OCI-LY3 (cell line): Measurements from ENCODE around the gene ABCC5.

Experiments used
- H2AFZ ChIP-seq: fragments of 200-600, 300-600 bp; shearing (Covaris generic); 2 replicates; pipeline ENCODE4 v1.6.0; 2014; ENCODE audit warnings: antibody characterized with exemption, low read depth, low read length
- H3K27ac ChIP-seq: fragments of 200-600, 300-600 bp; sonication (generic); 2 replicates; pipeline ENCODE4 v1.5.1; 2014; ENCODE audit warnings: mild to moderate bottlenecking, low read length, moderate library complexity, mixed read lengths
- H3K27me3 ChIP-seq: fragments of 200-600, 300-600 bp; sonication (generic); 2 replicates; pipeline ENCODE4 v1.6.1; 2014; ENCODE audit warnings: low read depth, low read length, mixed read lengths
- H3K36me3 ChIP-seq: fragments of 200-600, 300-600 bp; sonication (generic); replicated peaks from 2 replicates; pipeline ENCODE3; 2014; ENCODE audit warnings: low read depth, low read length, mixed read lengths
- H3K4me1 ChIP-seq: fragments of 300-600, 200-600 bp; sonication (generic); 2 replicates; pipeline ENCODE4 v1.6.1; 2014; ENCODE audit warnings: low read length, mixed read lengths
- H3K4me2 ChIP-seq: fragments of 200-600, 300-600 bp; sonication (generic); 2 replicates; pipeline ENCODE4 v1.6.1; 2014; ENCODE audit warnings: low read length, mixed read lengths
- H3K4me3 ChIP-seq: fragments of 300-600, 200-600 bp; sonication (generic); 2 replicates; pipeline ENCODE4 v1.5.1; 2014; ENCODE audit warnings: antibody characterized with exemption, mild to moderate bottlenecking, low read length, moderate library complexity
- H3K79me2 ChIP-seq: fragments of 300-600, 200-600 bp; shearing (Covaris generic); 2 replicates; pipeline ENCODE4 v1.6.1; 2014; ENCODE audit warnings: mild to moderate bottlenecking, low read length, mixed read lengths
- H3K9ac ChIP-seq: fragments of 300-600, 200-600 bp; shearing (Covaris generic); 2 replicates; pipeline ENCODE4 v1.6.0; 2014; ENCODE audit warnings: mild to moderate bottlenecking, low read length, moderate library complexity
- H3K9me3 ChIP-seq: fragments of 200-600, 300-600 bp; shearing (Covaris generic); 2 replicates; pipeline ENCODE4 v1.6.1; 2014; ENCODE audit warnings: low read length, mixed read lengths; ENCODE audit not compliant: insufficient read depth
- H4K20me1 ChIP-seq: fragments of 200-600, 300-600 bp; sonication (generic); 2 replicates; pipeline ENCODE4 v1.6.1; 2016; ENCODE audit warnings: low read length, mixed read lengths; ENCODE audit not compliant: insufficient read depth
- EZH2phosphoT487 ChIP-seq: fragments of 200-600 bp; shearing (Covaris generic); IDR thresholded peaks from 2 replicates; pipeline ENCODE4 v1.6.1; 2018; ENCODE audit warnings: antibody characterized with exemption, mixed run types, low read depth
- TF ChIP-seq, protein P1 (sequence below): fragments of 200-600, 300-600 bp; sonication (generic); IDR thresholded peaks from 2 replicates; pipeline ENCODE4 v1.5.1; 2014; ENCODE audit warnings: antibody characterized with exemption, low read length, low read depth

The ABCC5 gene

DNA sequence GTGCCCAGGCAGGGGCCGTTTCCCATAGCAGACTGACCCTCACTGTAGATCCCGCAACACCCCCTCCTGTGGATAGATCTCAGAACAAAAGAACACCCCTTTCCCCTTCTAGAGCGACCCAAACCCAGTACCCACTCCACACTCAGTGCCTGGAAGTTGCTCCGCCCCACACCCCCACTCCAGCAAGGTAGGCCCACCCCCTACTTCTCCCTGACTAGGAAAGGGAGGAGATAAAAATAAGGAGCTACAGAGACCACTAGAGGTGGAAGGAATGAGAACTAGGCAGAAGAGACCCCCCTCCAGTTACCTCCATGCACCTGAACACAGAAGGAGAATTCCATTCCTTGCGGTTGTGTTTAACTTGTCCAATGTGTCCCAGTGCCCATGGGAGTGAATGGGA is 102.8 kb downstream of the ABCC5 start:
- TF ChIP-seq, protein P1, sequence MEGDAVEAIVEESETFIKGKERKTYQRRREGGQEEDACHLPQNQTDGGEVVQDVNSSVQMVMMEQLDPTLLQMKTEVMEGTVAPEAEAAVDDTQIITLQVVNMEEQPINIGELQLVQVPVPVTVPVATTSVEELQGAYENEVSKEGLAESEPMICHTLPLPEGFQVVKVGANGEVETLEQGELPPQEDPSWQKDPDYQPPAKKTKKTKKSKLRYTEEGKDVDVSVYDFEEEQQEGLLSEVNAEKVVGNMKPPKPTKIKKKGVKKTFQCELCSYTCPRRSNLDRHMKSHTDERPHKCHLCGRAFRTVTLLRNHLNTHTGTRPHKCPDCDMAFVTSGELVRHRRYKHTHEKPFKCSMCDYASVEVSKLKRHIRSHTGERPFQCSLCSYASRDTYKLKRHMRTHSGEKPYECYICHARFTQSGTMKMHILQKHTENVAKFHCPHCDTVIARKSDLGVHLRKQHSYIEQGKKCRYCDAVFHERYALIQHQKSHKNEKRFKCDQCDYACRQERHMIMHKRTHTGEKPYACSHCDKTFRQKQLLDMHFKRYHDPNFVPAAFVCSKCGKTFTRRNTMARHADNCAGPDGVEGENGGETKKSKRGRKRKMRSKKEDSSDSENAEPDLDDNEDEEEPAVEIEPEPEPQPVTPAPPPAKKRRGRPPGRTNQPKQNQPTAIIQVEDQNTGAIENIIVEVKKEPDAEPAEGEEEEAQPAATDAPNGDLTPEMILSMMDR, result no peak
- TF ChIP-seq EZH2phosphoT487, result no peak
- H3K27me3 ChIP-seq, result peaks cover 43% of the 10 kb centered on the region
- H3K9me3 ChIP-seq, result no peaks in the 10 kb centered on the region
- peak overlapping the region; percentile 10; the same call in 1 of the 2 replicates for H3K4me3 ChIP-seq
- H2AFZ ChIP-seq, result no peak overlapping the region
- no peaks in the 10 kb centered on the region for H3K79me2 ChIP-seq
- no peaks in the 10 kb centered on the region for H3K36me3 ChIP-seq
- no peak overlapping the region for H3K27ac ChIP-seq
- H3K9ac ChIP-seq, result no peak overlapping the region
- peaks cover 24% of the 10 kb centered on the region for H3K4me1 ChIP-seq
- peak overlapping the region; percentile 89 for H3K4me2 ChIP-seq
- H4K20me1 ChIP-seq, result no peaks in the 10 kb centered on the region

DNA sequence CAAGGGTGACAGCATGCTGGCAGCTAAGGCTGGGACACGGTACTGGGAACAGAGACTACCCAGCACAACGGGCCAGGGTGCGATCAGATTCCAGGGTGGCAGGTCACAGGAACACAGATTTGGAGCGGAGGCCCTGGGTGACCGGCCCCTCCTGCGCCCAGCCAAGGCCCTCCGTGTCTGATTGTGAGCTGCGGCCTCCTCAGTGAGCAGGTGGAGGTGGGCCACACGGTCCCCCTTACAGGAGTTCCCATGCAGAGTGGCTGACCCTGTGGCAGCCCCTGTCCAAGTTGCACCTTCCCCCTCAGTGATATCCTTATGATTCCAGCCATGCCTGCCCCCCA is 104.1 kb downstream of the ABCC5 start:
- no peaks in the 10 kb centered on the region for H4K20me1 ChIP-seq
- H3K4me3 ChIP-seq, result no peak overlapping the region
- H3K4me2 ChIP-seq, result no peak overlapping the region
- H3K27ac ChIP-seq, result no peak overlapping the region
- H3K9me3 ChIP-seq, result no peaks in the 10 kb centered on the region
- no peak overlapping the region for H2AFZ ChIP-seq
- H3K4me1 ChIP-seq, result peaks cover 24% of the 10 kb centered on the region
- H3K79me2 ChIP-seq, result no peaks in the 10 kb centered on the region
- no peaks in the 10 kb centered on the region for H3K36me3 ChIP-seq
- TF ChIP-seq, protein P1, result no peak
- H3K27me3 ChIP-seq, result peaks cover 43% of the 10 kb centered on the region
- H3K9ac ChIP-seq, result no peak overlapping the region

DNA sequence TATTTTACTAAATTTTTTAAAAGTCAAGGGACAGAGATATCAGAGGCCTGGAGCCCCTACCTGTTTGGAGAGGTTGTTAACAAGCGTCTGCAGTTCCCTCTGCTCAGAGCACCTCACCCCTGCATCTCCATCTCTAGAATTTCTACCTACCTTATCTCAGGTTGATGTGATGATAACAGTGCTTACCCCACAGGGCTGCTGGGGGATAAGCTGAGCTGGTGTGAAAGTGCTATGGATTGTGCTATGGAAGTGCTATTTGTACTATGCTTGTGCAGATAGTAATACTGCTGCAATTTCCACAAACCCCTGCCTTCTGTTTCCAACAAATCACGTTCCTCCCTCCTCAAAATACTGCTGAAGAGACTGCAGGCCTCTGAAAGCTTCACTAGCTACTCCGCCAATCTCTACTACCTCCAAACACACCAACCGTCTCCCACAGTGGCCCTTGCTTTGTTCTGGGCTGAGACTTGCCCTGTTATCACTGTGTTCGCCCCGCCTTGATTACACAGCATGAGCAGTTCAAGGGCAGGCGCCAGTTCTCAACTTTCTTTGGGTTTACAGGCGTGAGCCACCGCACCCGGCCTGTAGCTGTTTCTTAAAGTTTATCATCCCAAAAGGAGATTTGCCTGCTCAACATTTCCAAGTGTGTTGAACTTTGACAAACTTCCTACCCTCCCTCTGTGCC is 104.6 kb downstream of the ABCC5 start:
- Histone ChIP-seq H3K4me2 (no peak overlapping the region), H2AFZ (no peak overlapping the region), H3K27me3 (peaks cover 42% of the 10 kb centered on the region), H3K4me3 (no peak overlapping the region), H3K79me2 (no peaks in the 10 kb centered on the region), H3K4me1 (peaks cover 24% of the 10 kb centered on the region), H4K20me1 (no peaks in the 10 kb centered on the region), H3K27ac (no peak overlapping the region), H3K9me3 (no peaks in the 10 kb centered on the region), H3K36me3 (no peaks in the 10 kb centered on the region), H3K9ac (no peak overlapping the region)
- TF ChIP-seq, protein P1, result no peak
- TF ChIP-seq EZH2phosphoT487, result no peak

DNA sequence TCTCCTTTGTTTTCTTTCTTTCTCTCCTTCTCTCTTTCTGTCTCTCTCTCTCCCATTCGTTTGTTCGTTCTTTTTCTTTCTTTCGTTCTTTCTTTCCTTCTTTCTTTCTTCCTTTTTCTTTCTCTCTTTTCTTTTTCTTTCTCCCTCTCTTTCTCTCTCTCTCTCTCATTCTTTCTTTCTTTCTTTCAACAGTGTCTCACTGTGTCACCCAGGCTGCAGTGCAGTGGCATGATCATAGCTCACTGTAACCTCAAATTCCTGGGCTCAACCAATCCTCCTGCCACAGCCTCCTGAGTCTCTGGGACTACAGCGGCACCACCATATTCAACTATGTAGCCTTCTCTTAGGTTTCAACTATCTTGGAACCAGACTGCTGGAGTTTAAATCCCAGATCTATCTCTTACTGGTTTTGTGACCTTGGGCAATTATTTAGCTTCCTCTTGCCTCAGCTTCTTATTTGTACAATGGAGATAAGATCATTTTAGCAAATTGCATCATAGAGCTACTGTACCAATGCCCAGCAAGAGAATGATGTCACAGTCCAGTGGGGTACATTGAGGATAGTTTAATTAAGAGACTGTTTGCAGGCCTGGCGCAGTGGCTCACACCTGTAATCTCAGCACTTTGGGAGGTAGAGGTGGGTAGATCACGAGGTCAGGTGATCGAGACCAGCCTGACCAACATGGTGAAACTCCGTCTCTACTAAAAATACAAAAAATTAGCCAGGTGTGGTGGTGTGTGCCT is 105.7 kb downstream of the ABCC5 start:
- no peaks in the 10 kb centered on the region for H3K9me3 ChIP-seq
- no peak overlapping the region for H3K27ac ChIP-seq
- no peak overlapping the region for H3K4me2 ChIP-seq
- no peak overlapping the region for H2AFZ ChIP-seq
- TF ChIP-seq, protein P1, result no peak
- TF ChIP-seq EZH2phosphoT487, result no peak
- peaks cover 19% of the 10 kb centered on the region for H3K4me1 ChIP-seq
- no peaks in the 10 kb centered on the region for H3K79me2 ChIP-seq
- H3K9ac ChIP-seq, result no peak overlapping the region
- H3K27me3 ChIP-seq, result peaks cover 37% of the 10 kb centered on the region
- H4K20me1 ChIP-seq, result no peaks in the 10 kb centered on the region
- H3K4me3 ChIP-seq, result no peak overlapping the region
- no peaks in the 10 kb centered on the region for H3K36me3 ChIP-seq
